A549 (cell line): ENCODE results near the gene PPP3CB.

ENCODE experiments used
- CBX8 ChIP-seq: fragments of 200-600 bp; sonication (generic); IDR thresholded peaks from 2 replicates; pipeline ENCODE4 v1.6.1; 2016
- CTCF ChIP-seq: fragments of >200 bp; sonication (Bioruptor Twin); formaldehyde crosslinking; IDR thresholded peaks from 3 replicates; pipeline ENCODE4 v1.5.1; 2016
- ESRRA ChIP-seq: fragments of 150-350 bp; IDR thresholded peaks from 2 replicates; pipeline ENCODE4 v1.6.1; 2014; ENCODE audit warnings: mild to moderate bottlenecking, low read length, borderline replicate concordance
- POLR2A ChIP-seq: IDR thresholded peaks from 2 replicates; pipeline ENCODE4 v1.6.1; 2012; ENCODE audit warnings: mild to moderate bottlenecking, low read length
- POLR2AphosphoS2 ChIP-seq: conservative IDR thresholded peaks from 2 replicates; pipeline ENCODE4 v1.6.1; 2012; ENCODE audit warnings: low read length, improper control_type of control experiment, inconsistent platforms
- RAD21 ChIP-seq, 2 experiments: fragments of >200 bp in 1 of 2; sonication (Bioruptor Twin) in 1 of 2; formaldehyde crosslinking in 1 of 2; IDR thresholded peaks in 1 of 2; conservative IDR thresholded peaks in 1 of 2; 2 replicates in 1 of 2; 3 replicates in 1 of 2; pipeline ENCODE4 v1.6.1; 2012 to 2018; ENCODE audit warnings: inconsistent platforms in 1 of 2
- TFCP2L1 ChIP-seq: fragments of 250-450 bp; sonication (Bioruptor Pico); IDR thresholded peaks from 2 replicates; pipeline ENCODE4 v1.5.0; 2021; ENCODE audit warnings: mild to moderate bottlenecking
- ZFP36 ChIP-seq: fragments of 450-650 bp; IDR thresholded peaks from 2 replicates; pipeline ENCODE4 v1.6.1; 2014; ENCODE audit warnings: borderline replicate concordance; ENCODE audit not compliant: partially characterized antibody

GRCh38 chr10:73406846-73407245 is 89.0 kb downstream of the PPP3CB start:
- no peak for TF ChIP-seq POLR2A
- no peak for TF ChIP-seq CTCF
- TF ChIP-seq CBX8: no peak
- no peak for TF ChIP-seq TFCP2L1
- TF ChIP-seq RAD21 (conservative IDR thresholded peaks at IDR 0.05 in 1 of 2, IDR thresholded peaks at IDR 0.05 in 1 of 2): no peak
- TF ChIP-seq POLR2AphosphoS2: no peak
- TF ChIP-seq ZFP36: no peak
- TF ChIP-seq ESRRA: no peak
